ENCODE measurements around the gene RXFP4.
"Not testable (repeated sequence)": the region's sequence is repeated elsewhere in the genome, so short reads cannot be mapped to it uniquely, and the experiment has no call there.

The RXFP4 gene, protein sequence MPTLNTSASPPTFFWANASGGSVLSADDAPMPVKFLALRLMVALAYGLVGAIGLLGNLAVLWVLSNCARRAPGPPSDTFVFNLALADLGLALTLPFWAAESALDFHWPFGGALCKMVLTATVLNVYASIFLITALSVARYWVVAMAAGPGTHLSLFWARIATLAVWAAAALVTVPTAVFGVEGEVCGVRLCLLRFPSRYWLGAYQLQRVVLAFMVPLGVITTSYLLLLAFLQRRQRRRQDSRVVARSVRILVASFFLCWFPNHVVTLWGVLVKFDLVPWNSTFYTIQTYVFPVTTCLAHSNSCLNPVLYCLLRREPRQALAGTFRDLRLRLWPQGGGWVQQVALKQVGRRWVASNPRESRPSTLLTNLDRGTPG

DNA sequence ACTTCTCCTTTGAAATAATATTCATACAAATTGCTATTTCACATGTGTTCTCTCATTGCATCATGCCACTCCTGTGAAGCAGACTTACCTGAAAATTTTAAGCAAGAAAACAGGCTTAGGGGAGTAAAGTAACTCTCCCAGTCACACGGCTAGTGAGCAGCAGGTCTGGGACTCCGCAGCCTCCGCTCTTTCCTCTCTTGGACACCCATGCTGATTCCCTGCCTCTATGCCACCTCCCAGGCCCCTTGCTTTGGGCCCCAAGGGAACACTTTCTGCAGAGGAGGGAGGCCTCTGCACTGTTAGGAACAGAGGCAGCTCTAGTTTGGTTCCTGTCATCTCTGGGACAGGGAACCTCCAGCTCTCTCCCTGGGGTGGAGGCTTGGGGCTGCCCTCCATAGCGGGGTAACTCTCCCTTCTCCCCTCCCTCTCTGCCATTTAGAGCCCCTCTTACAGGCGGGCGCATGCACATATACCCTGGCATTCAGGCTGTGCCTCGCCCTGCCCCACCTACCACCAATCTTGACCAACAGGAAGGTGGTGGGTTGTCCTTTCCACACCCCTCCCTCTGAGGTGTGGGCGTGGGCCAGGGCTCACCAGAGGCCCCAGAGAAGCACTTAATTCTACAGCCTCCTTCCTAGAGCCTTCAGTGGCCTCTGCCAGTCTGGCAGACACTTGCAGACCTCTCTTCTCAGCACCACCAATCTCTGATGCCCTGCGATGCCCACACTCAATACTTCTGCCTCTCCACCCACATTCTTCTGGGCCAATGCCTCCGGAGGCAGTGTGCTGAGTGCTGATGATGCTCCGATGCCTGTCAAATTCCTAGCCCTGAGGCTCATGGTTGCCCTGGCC, at the start of gene RXFP4:
RXFP4 (plus strand) TSS at position 646 of the 852 bp plus-strand sequence; CDS start at position 718, 72 bp downstream.
- TF ChIP-seq, protein P1, sequence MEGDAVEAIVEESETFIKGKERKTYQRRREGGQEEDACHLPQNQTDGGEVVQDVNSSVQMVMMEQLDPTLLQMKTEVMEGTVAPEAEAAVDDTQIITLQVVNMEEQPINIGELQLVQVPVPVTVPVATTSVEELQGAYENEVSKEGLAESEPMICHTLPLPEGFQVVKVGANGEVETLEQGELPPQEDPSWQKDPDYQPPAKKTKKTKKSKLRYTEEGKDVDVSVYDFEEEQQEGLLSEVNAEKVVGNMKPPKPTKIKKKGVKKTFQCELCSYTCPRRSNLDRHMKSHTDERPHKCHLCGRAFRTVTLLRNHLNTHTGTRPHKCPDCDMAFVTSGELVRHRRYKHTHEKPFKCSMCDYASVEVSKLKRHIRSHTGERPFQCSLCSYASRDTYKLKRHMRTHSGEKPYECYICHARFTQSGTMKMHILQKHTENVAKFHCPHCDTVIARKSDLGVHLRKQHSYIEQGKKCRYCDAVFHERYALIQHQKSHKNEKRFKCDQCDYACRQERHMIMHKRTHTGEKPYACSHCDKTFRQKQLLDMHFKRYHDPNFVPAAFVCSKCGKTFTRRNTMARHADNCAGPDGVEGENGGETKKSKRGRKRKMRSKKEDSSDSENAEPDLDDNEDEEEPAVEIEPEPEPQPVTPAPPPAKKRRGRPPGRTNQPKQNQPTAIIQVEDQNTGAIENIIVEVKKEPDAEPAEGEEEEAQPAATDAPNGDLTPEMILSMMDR (IDR thresholded peaks at IDR 0.05; ENCODE audit: extremely low read depth, missing control alignments): no peak
- DNase-seq (ENCODE audit: low spot score): no peak

DNA sequence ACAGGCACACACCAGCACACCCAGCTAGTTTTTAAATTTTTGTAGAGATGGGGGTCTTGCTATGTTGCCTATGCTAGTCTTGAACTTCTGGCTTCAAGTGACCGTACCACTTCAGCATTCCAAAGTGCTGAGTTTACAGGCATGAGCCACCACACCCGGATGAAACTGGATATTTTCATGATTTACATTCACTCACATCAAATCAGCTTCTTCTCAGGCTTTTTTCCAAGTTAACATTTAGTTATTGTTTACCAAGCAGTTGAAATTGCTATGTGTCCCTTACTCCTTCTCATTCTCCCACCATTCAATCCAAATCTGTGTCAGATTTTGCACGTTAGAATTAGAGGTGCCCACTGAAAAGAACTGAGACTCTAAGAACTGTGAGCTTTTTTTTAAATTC, 48.6 kb upstream of the RXFP4 start:
- TF ChIP-seq, protein P1 (IDR thresholded peaks at IDR 0.05; ENCODE audit: extremely low read depth, missing control alignments): no peak
- DNase-seq (ENCODE audit: low spot score): no peak

DNA sequence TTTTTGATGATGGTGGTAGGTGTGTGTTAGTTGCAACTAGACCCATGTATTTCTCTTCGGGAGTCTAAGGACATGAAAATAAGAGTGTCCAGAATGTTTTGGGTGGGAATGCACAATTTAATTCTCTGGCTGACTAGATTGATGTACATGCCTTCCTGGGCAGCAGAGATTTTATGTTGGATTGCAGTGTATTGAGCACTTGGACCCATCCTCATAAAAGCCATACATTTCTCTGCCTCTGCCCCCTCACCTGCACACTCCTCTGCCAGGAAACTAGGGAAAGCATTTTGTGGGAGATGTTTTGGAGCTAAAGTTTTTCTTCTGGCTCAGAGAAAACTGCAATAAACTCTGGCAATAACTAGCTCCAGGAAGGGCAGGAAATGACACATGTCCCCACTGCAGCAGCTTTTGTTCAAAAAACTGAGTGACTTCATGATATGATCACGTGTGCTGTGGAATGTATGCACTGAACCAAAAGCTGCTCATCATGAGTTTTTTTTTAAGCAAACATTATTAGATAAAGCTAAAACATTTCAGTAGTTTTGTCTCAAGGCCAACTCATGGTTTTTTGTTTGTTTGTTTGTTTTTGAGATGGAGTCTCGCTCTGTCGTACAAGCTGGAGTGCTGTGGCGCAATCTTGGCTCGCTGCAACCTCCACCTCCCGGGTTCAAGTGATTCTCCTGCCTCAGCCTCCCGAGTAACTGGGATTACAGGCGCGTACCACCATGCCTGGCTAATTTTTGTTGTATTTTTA, 47.9 kb upstream of the RXFP4 start:
- TF ChIP-seq, protein P1 (IDR thresholded peaks at IDR 0.05; ENCODE audit: extremely low read depth, missing control alignments): no peak
- no peak for DNase-seq (ENCODE audit: low spot score)

DNA sequence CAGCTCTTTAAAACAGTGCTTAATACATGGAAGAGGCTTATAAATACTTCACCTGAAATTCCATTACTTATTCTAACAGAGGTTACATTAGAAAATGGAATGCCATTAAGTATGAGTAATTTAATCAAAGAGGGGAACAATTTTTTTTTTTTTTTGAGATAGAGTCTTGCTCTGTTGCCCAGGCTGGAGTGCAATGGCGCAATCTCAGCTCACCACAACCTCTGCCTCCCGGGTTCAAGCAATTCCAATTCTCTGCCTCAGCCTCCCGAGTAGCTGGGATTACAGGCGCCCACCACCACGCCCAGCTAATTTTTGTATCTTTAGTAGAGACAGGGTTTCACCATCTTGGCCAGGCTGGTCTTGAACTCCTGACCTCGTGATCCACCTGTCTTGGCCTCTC, 45.8 kb upstream of the RXFP4 start:
- not testable (repeated sequence) for DNase-seq (ENCODE audit: low spot score)

DNA sequence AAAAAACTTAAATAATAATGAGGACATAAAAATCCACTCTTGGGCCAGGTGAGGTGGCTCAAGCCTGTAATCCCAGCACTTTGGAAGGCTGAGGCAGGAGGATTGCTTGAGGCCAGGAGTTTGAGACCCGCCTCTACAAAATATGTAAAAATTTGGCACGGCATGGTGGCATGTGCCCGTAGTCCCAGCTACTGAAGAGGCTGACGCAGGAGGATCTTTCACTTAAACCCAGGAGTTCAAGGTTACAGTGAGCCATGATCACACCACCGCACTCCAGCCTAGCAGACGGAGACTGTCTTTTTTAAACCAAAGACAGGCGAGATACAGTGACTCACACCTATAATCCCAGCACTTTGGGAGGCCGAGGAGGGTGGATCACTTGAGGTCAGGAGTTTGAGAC, 45.0 kb upstream of the RXFP4 start:
- not testable (repeated sequence) for DNase-seq (ENCODE audit: low spot score)

DNA sequence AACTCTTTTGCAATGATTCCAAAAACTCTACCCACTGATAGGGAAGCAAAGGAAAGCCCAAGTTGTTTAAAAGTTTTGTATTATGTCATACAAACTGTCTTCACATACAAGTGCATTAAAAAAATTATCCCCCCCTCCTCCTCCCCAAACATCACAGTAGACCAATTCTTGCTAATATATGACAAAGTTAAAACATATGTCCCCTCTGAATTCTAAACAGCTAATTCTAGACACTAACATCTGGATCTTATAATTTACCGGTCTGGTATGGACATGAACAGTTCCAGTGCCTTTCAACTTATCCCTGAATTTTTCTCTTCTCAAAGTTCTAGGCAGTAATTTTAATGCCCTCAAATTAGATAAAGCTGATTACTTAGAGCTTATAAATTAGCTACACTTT, 43.7 kb upstream of the RXFP4 start:
- TF ChIP-seq, protein P1 (IDR thresholded peaks at IDR 0.05; ENCODE audit: extremely low read depth, missing control alignments): no peak
- DNase-seq (ENCODE audit: low spot score): no peak

DNA sequence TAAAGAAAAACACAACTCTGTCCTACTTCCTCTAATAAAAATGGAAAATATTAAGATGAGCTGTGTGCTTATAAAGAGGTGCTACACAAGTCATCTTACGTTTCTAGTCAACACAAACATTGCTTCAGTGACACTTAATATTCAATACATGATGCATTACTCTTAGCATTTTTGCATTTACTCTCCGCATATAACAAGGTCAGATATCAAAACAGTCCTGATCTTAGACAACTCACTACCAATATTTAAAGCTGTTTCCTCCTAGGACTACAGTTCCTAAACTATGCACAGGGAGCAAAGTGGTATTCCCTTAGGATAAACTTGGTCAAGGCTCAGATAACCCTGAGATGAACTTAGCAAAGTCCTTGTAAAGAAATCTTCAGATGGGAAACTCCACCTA, 42.5 kb upstream of the RXFP4 start:
- TF ChIP-seq, protein P1 (IDR thresholded peaks at IDR 0.05; ENCODE audit: extremely low read depth, missing control alignments): no peak
- no peak for DNase-seq (ENCODE audit: low spot score)

DNA sequence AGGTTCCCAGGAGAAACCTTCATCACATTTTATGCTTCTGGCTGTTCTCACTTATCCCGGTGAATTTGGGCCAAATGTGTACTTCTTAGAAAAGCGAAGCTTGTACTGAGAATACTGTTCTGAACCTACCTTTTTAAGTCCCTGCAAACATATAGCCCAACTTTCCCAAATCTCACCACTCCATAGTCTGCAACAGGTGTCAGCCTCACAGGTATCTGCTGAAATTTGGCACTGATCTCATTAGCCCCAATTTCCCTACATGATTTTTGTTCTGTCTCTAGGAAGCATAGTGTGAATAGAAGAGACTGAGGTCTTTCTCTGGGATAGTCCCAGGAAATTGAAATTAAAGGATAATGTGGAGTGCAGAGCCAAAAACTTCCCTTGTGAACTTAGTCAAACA, 41.8 kb upstream of the RXFP4 start:
- no peak for DNase-seq (ENCODE audit: low spot score)
- TF ChIP-seq, protein P1 (IDR thresholded peaks at IDR 0.05; ENCODE audit: extremely low read depth, missing control alignments): no peak

Measured in GM20000 (cell line).